HEK293 (cell line): ENCODE results near the gene CHST12.

Experiments
- CTCF ChIA-PET: fragments of 350-600 bp; formaldehyde crosslinking; extraction: SDS; loops from one replicate; lab custom pipeline; 2021; ENCODE audit warnings: antibody characterized with exemption; lab: Yijun Ruan, JAX
- POLR2A ChIA-PET: fragments of 300-600 bp; formaldehyde crosslinking; extraction: SDS; loops from one replicate; lab custom pipeline; 2020; ENCODE audit warnings: antibody characterized with exemption, inconsistent platforms; lab: Yijun Ruan, JAX
- H3K27ac ChIP-seq: fragments of 200-500 bp; sonication (Bioruptor generic); 2 replicates; pipeline ENCODE4 v1.5.1; 2014; ENCODE audit warnings: low read depth, low read length, control low read depth, inconsistent platforms; ENCODE audit errors: extremely low read depth
- H3K36me3 ChIP-seq, 2 experiments: fragments of 200-500 bp in 1 of 2; sonication (Bioruptor generic) in 1 of 2; 1 replicate in 1 of 2; 2 replicates in 1 of 2; pipeline ENCODE4 v1.5.1; 2014 to 2017; ENCODE audit warnings: inconsistent platforms in 2 of 2, low read length in 2 of 2; ENCODE audit not compliant: control insufficient read depth in 2 of 2, insufficient read depth in 1 of 2
- H3K4me1 ChIP-seq: fragments of 200-500 bp; sonication (Bioruptor generic); 2 replicates; pipeline ENCODE4 v1.5.1; 2014; ENCODE audit warnings: mild to moderate bottlenecking, low read length, inconsistent platforms; ENCODE audit not compliant: control insufficient read depth, insufficient read depth
- H3K4me3 ChIP-seq: 2 replicates; pipeline ENCODE4 v1.5.1; 2011; ENCODE audit warnings: low read depth, mild to moderate bottlenecking, control low read depth, low read length, moderate library complexity
- H3K9me3 ChIP-seq: fragments of 200-500 bp; sonication (Bioruptor generic); 2 replicates; pipeline ENCODE4 v1.5.1; 2014; ENCODE audit warnings: low read depth, low read length, inconsistent platforms; ENCODE audit not compliant: control insufficient read depth, insufficient read depth
- EGR2 ChIP-seq: fragments of 450-650 bp; formaldehyde crosslinking; IDR thresholded peaks from 2 replicates; pipeline ENCODE4 v1.5.1; 2016; ENCODE audit warnings: low read depth, missing biosample characterization, missing genetic modification characterization
- HOXC10 ChIP-seq: sonication (generic); formaldehyde crosslinking; IDR thresholded peaks from 2 replicates; pipeline ENCODE4 v1.8.1; 2023; ENCODE audit warnings: mild to moderate bottlenecking, missing genetic modification reagents
- KLF16 ChIP-seq: fragments of 450-650 bp; formaldehyde crosslinking; IDR thresholded peaks from 2 replicates; pipeline ENCODE4 v1.5.1; 2017; ENCODE audit warnings: missing biosample characterization, missing genetic modification characterization
- PRDM6 ChIP-seq: fragments of 450-650 bp; formaldehyde crosslinking; IDR thresholded peaks from 2 replicates; pipeline ENCODE4 v1.5.1; 2017; ENCODE audit warnings: missing biosample characterization, missing genetic modification characterization
- RBAK ChIP-seq: fragments of 450-650 bp; formaldehyde crosslinking; IDR thresholded peaks from 2 replicates; pipeline ENCODE4 v1.5.1; 2016; ENCODE audit warnings: missing biosample characterization, missing genetic modification characterization
- REST ChIP-seq: fragments of 450-650 bp; formaldehyde crosslinking; IDR thresholded peaks from 2 replicates; pipeline ENCODE4 v1.5.1; 2016; ENCODE audit warnings: missing biosample characterization, missing genetic modification characterization
- YY1 ChIP-seq: fragments of 450-650 bp; formaldehyde crosslinking; IDR thresholded peaks from 2 replicates; pipeline ENCODE4 v1.5.1; 2018; ENCODE audit warnings: missing biosample characterization, missing genetic modification characterization
- ZBTB6 ChIP-seq: fragments of 450-650 bp; formaldehyde crosslinking; IDR thresholded peaks from 2 replicates; pipeline ENCODE4 v1.5.1; 2017; ENCODE audit warnings: missing biosample characterization, missing genetic modification characterization
- ZIC2 ChIP-seq: fragments of 450-650 bp; formaldehyde crosslinking; IDR thresholded peaks from 2 replicates; pipeline ENCODE4 v1.5.1; 2016; ENCODE audit warnings: missing biosample characterization, missing genetic modification characterization
- ZNF146 ChIP-seq: fragments of 450-650 bp; formaldehyde crosslinking; IDR thresholded peaks from 2 replicates; pipeline ENCODE4 v1.5.1; 2016; ENCODE audit warnings: missing biosample characterization, missing genetic modification characterization
- ZNF366 ChIP-seq: fragments of 450-650 bp; formaldehyde crosslinking; conservative IDR thresholded peaks from 2 replicates; pipeline ENCODE4 v1.5.1; 2016; ENCODE audit warnings: missing biosample characterization, missing genetic modification characterization
- ZNF518A ChIP-seq: fragments of 450-650 bp; formaldehyde crosslinking; conservative IDR thresholded peaks from 2 replicates; pipeline ENCODE4 v1.5.1; 2016; ENCODE audit warnings: low read depth, missing biosample characterization, missing genetic modification characterization
- ZNF629 ChIP-seq: fragments of 450-650 bp; formaldehyde crosslinking; IDR thresholded peaks from 2 replicates; pipeline ENCODE4 v1.5.1; 2017; ENCODE audit warnings: missing biosample characterization, missing genetic modification characterization
- ZNF677 ChIP-seq: fragments of 450-650 bp; IDR thresholded peaks from 2 replicates; pipeline ENCODE4 v1.5.0; 2018; ENCODE audit warnings: missing biosample characterization, mild to moderate bottlenecking, missing genetic modification characterization, moderate library complexity
- ZSCAN23 ChIP-seq: fragments of 450-650 bp; formaldehyde crosslinking; IDR thresholded peaks from 2 replicates; pipeline ENCODE4 v1.5.1; 2016; ENCODE audit warnings: missing biosample characterization, missing genetic modification characterization
- ZSCAN5A ChIP-seq: fragments of 450-650 bp; formaldehyde crosslinking; IDR thresholded peaks from 2 replicates; pipeline ENCODE4 v1.5.1; 2016; ENCODE audit warnings: missing biosample characterization, missing genetic modification characterization

The CHST12 gene

GRCh38 chr7:2360796-2361195 is 42.6 kb upstream of the CHST12 start:
- H3K9me3 ChIP-seq, result no peaks in the 10 kb centered on the region
- H3K4me1 ChIP-seq, result peaks cover 19% of the 10 kb centered on the region
- ChIA-PET CTCF (interaction anchor here (0.6 to 1.2 kb wide), 3 partner anchors 39 to 71 kb away, joined by 3 to 5 read pairs (median 4); no protein-coding TSS in a partner anchor), POLR2A (interaction anchor here (0.7 kb wide), 1 partner anchor 16 kb away, joined by 3 read pairs; no protein-coding TSS in a partner anchor)
- peaks cover 49 to 85% of the 10 kb centered on the region in 2 experiments for H3K36me3 ChIP-seq
- peak overlapping the region; percentile 28; the same call in 1 of the 2 replicates for H3K27ac ChIP-seq
- H3K4me3 ChIP-seq, result no peak overlapping the region
- TF ChIP-seq PRDM6, result peak; percentile 48; the same call in 1 of the 2 replicates
- TF ChIP-seq ZBTB6 (tag by site-specific recombination), result no peak

- H3K4me1 ChIP-seq, result peaks cover 18% of the 10 kb centered on the region
- POLR2A ChIA-PET, result no interaction called here
- peaks cover 62 to 92% of the 10 kb centered on the region in 2 experiments for H3K36me3 ChIP-seq
- CTCF ChIA-PET, result no interaction called here
- TF ChIP-seq HOXC10 (no peak), ZNF366 (tag by site-specific recombination) (no peak), YY1 (tag by site-specific recombination) (no peak), KLF16 (tag by site-specific recombination) (no peak), ZNF518A (tag by site-specific recombination) (no peak), ZSCAN23 (tag by site-specific recombination) (no peak), EGR2 (tag by site-specific recombination) (no peak), ZNF629 (tag by site-specific recombination) (no peak), RBAK (tag by site-specific recombination) (no peak), ZNF146 (tag by site-specific recombination) (no peak), REST (tag by site-specific recombination) (no peak), ZSCAN5A (no peak), ZIC2 (no peak), ZNF677 (tag by site-specific recombination) (no peak)
- TF ChIP-seq, all 188 proteins: peak for 0
- Histone ChIP-seq H3K9me3 (no peaks in the 10 kb centered on the region), H3K4me3 (no peak overlapping the region), H3K27ac (no peak overlapping the region)
Observed at GRCh38 chr7:2362385-2363088, 40.9 kb upstream of the CHST12 start.
